K562 (cell line): ENCODE data around the gene KCNN3. TPM values are rescaled to one million over a fixed set of nuclear protein-coding genes. Genes with fewer than 3 reads are reported as not detected.

ENCODE experiments used
- ARID3A ChIP-seq: IDR thresholded peaks from 2 replicates; pipeline ENCODE4 v1.6.1; 2012; ENCODE audit warnings: low read depth, low read length, improper control_type of control experiment, borderline replicate concordance
- ASH1L ChIP-seq: fragments of 450-650 bp; IDR thresholded peaks from 2 replicates; pipeline ENCODE4 v1.6.1; 2018; ENCODE audit warnings: borderline replicate concordance, mild to moderate bottlenecking, low read depth; ENCODE audit not compliant: partially characterized antibody
- CCAR2 ChIP-seq: fragments of 200-400 bp; formaldehyde crosslinking; IDR thresholded peaks from 2 replicates; pipeline ENCODE4 v1.6.1; 2017; ENCODE audit warnings: mild to moderate bottlenecking, low read depth, low read length
- CTBP1 ChIP-seq: fragments of 450-650 bp; IDR thresholded peaks from 2 replicates; pipeline ENCODE4 v1.6.1; 2016; ENCODE audit warnings: borderline replicate concordance
- DACH1 ChIP-seq: fragments of 450-650 bp; IDR thresholded peaks from 2 replicates; pipeline ENCODE4 v1.6.1; 2018; ENCODE audit not compliant: partially characterized antibody
- DIDO1 ChIP-seq: fragments of 450-650 bp; IDR thresholded peaks from 2 replicates; pipeline ENCODE4 v1.6.1; 2016; ENCODE audit warnings: low read depth, missing biosample characterization, missing genetic modification characterization
- FIP1L1 ChIP-seq: fragments of 200-400 bp; formaldehyde crosslinking; IDR thresholded peaks from 2 replicates; pipeline ENCODE4 v1.6.1; 2018; ENCODE audit warnings: mild to moderate bottlenecking, low read depth, low read length; ENCODE audit not compliant: poor library complexity, severe bottlenecking
- HCFC1 ChIP-seq: IDR thresholded peaks from 2 replicates; pipeline ENCODE4 v1.6.1; 2012; ENCODE audit warnings: low read depth, low read length, improper control_type of control experiment
- HNRNPH1 ChIP-seq: fragments of 200-400 bp; formaldehyde crosslinking; optimal IDR thresholded peaks from 2 replicates; pipeline ENCODE3; 2017; ENCODE audit warnings: low read depth, mild to moderate bottlenecking, low read length, moderate library complexity
- MAFF ChIP-seq: IDR thresholded peaks from 2 replicates; pipeline ENCODE4 v1.6.1; 2012; ENCODE audit warnings: low read length, improper control_type of control experiment
- MAFG ChIP-seq: fragments of 450-650 bp; conservative IDR thresholded peaks from 2 replicates; pipeline ENCODE4 v1.6.1; 2016; ENCODE audit warnings: missing genetic modification characterization, missing compliant biosample characterization
- NCOR1 ChIP-seq: fragments of 450-650 bp; IDR thresholded peaks from 2 replicates; pipeline ENCODE4 v1.6.1; 2016; ENCODE audit warnings: mild to moderate bottlenecking, moderate library complexity
- SMARCA4 ChIP-seq: fragments of 450-650 bp; IDR thresholded peaks from 2 replicates; pipeline ENCODE4 v1.6.1; 2016
- TCF7L2 ChIP-seq: fragments of 150-350 bp; IDR thresholded peaks from 2 replicates; pipeline ENCODE4 v1.6.1; 2016; ENCODE audit warnings: low read depth, mild to moderate bottlenecking, low read length, moderate library complexity
- TFAM ChIP-seq: fragments of 250-450 bp; sonication (Bioruptor Pico); conservative IDR thresholded peaks from 2 replicates; pipeline ENCODE4 v1.5.0; 2021; ENCODE audit warnings: mild to moderate bottlenecking, moderate library complexity
- ZBED1 ChIP-seq: IDR thresholded peaks from 2 replicates; pipeline ENCODE4 v1.6.1; 2014
- ZFPM2 ChIP-seq: fragments of 250-450 bp; sonication (Bioruptor Pico); IDR thresholded peaks from 2 replicates; pipeline ENCODE4 v1.5.1; 2022; ENCODE audit warnings: mild to moderate bottlenecking
- ZNF140 ChIP-seq: fragments of 250-450 bp; sonication (Bioruptor Pico); IDR thresholded peaks from 2 replicates; pipeline ENCODE4 v1.8.0; 2021; ENCODE audit warnings: moderate library complexity, mild to moderate bottlenecking, inconsistent platforms
- ZNF184 ChIP-seq: sonication (generic); formaldehyde crosslinking; IDR thresholded peaks from 2 replicates; pipeline ENCODE4 v1.5.0; 2020; ENCODE audit warnings: missing genetic modification reagents
- ZNF512 ChIP-seq: IDR thresholded peaks from 2 replicates; pipeline ENCODE4 v1.6.1; 2016; ENCODE audit warnings: missing genetic modification characterization, missing compliant biosample characterization
- polyA plus RNA-seq, 8 experiments: library from polyadenylated mRNA; depleted of rRNA in 4 of 8; stranded (reverse) in 5 of 8; unstranded in 3 of 8; fragments of >200 nt; fragmentation: Nextera tagmentation in 2 of 8; fragmentation: Illumina TruSeq in 1 of 8; extraction: Ambion mirVana in 2 of 8; extraction: Trizol in 1 of 8; gene quantifications; 2 replicates each; pipeline versions ENCODE4 v1.2.1 to v1.2.3, GENCODE V29; 2011 to 2014; ENCODE audit warnings: inconsistent platforms in 1 of 8, missing spikeins in 1 of 8
- total RNA-seq, 7 experiments: library from RNA; depleted of rRNA in 6 of 7; stranded (reverse); fragments of >200 nt in 6 of 7; fragmentation: Illumina TruSeq in 2 of 7; extraction: Trizol in 2 of 7; gene quantifications; 2 replicates each; pipeline versions ENCODE4 v1.2.1 to v1.2.3, GENCODE V29; 2011 to 2021; ENCODE audit warnings: low replicate concordance in 1 of 7
- TF ChIP-seq, protein P1 (sequence below): fragments of 450-650 bp; IDR thresholded peaks from 2 replicates; pipeline ENCODE4 v1.6.1; 2016; ENCODE audit warnings: antibody characterized with exemption
- TF ChIP-seq, protein P2 (sequence below): conservative IDR thresholded peaks from 2 replicates; pipeline ENCODE4 v1.6.1; 2011; ENCODE audit warnings: low read depth, mild to moderate bottlenecking, low read length; ENCODE audit not compliant: control insufficient read depth

KCNN3 gene
- total and polyA plus RNA-seq, 9 of the 15 experiments (the other 6 are each of a cell fraction or from before 2014, with no cell fraction given), result 0.02 to 0.03 TPM; not detected in 7

- TF ChIP-seq, protein P1, sequence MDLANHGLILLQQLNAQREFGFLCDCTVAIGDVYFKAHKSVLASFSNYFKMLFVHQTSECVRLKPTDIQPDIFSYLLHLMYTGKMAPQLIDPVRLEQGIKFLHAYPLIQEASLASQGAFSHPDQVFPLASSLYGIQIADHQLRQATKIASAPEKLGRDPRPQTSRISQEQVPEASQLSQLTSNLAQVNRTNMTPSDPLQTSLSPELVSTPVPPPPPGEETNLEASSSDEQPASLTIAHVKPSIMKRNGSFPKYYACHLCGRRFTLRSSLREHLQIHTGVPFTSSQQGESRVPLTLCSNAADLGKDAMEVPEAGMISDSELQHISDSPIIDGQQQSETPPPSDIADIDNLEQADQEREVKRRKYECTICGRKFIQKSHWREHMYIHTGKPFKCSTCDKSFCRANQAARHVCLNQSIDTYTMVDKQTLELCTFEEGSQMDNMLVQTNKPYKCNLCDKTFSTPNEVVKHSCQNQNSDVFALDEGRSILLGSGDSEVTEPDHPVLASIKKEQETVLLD, result no peak
- TF ChIP-seq TFAM (CRISPR knock-in tag), result no peak
- TF ChIP-seq HNRNPH1, result no peak
- TF ChIP-seq, protein P2, sequence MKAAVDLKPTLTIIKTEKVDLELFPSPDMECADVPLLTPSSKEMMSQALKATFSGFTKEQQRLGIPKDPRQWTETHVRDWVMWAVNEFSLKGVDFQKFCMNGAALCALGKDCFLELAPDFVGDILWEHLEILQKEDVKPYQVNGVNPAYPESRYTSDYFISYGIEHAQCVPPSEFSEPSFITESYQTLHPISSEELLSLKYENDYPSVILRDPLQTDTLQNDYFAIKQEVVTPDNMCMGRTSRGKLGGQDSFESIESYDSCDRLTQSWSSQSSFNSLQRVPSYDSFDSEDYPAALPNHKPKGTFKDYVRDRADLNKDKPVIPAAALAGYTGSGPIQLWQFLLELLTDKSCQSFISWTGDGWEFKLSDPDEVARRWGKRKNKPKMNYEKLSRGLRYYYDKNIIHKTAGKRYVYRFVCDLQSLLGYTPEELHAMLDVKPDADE, result no peak
- peak; percentile 40 for TF ChIP-seq DACH1
- no peak for TF ChIP-seq ZNF140 (CRISPR knock-in tag)
- peak; percentile 52 for TF ChIP-seq NCOR1
- no peak for TF ChIP-seq ZBED1
- no peak for TF ChIP-seq TCF7L2
- TF ChIP-seq ZFPM2 (CRISPR knock-in tag), result no peak
- TF ChIP-seq SMARCA4, result peak; percentile 79; the same call in 1 of the 2 replicates
- no peak for TF ChIP-seq ZNF184 (CRISPR knock-in tag)
- TF ChIP-seq CCAR2, result no peak
- no peak for TF ChIP-seq ASH1L
- TF ChIP-seq FIP1L1, result no peak
- no peak for TF ChIP-seq DIDO1 (tag)
- TF ChIP-seq MAFF, result no peak
- no peak for TF ChIP-seq HCFC1
- TF ChIP-seq CTBP1, result peak; percentile 84
- TF ChIP-seq ARID3A, result 0 out of 2 replicates have a peak, but pooled peaks have one; percentile 38
- TF ChIP-seq MAFG (tag), result no peak
- TF ChIP-seq ZNF512 (tag), result no peak
These were observed 16.4 kb upstream of the KCNN3 start (continued) for GRCh38 chr1:154886281-154887015.
